Upper lobe of right lung (tissue), 1 donor: ENCODE measurements around the gene OSBPL9. TPM values are rescaled to one million over a fixed set of nuclear protein-coding genes. Genes with fewer than 3 reads are reported as not detected.
A peak's percentile ranks its signal among the peaks of the same experiment; 100 is the strongest.

ENCODE experiments used
- ATAC-seq: fragments of 200-7000 bp; cut with Tn5 transposase; one replicate; pipeline ENCODE4 v1.9.1; 2020; ENCODE audit warnings: mild to moderate bottlenecking, moderate library complexity
- DNase-seq: peaks from one replicate; pipeline ENCODE4 v3.0.0-alpha.2; 2020
- H3K27ac ChIP-seq: fragments of 200-600 bp; one replicate; pipeline ENCODE4 v1.8.0; 2022
- H3K27me3 ChIP-seq: fragments of 200-600 bp; one replicate; pipeline ENCODE4 v1.8.0; 2022; ENCODE audit warnings: mild to moderate bottlenecking
- H3K36me3 ChIP-seq: fragments of 200-600 bp; one replicate; pipeline ENCODE4 v1.8.0; 2022
- H3K4me1 ChIP-seq: fragments of 200-600 bp; one replicate; pipeline ENCODE4 v1.8.0; 2022
- H3K4me3 ChIP-seq: fragments of 200-600 bp; one replicate; pipeline ENCODE4 v1.8.0; 2022; ENCODE audit warnings: mild to moderate bottlenecking
- H3K9me3 ChIP-seq: fragments of 200-600 bp; one replicate; pipeline ENCODE4 v1.8.0; 2022
- intact Hi-C: fragments of 100-400 bp; cut with DNase I; formaldehyde crosslinking; loops from one replicate; pipeline ENCODE4 v1.11.0; 2022
- total RNA-seq: library from RNA; stranded (reverse); fragmentation: NEBNext Ultra II Directional; extraction: Animal tissue kit (Norgen Biotek cat#: 25700); gene quantifications from one replicate; pipeline ENCODE4 v1.2.1, GENCODE V29; 2021
- TF ChIP-seq, protein P1 (sequence below): fragments of 200-600 bp; IDR thresholded peaks from one replicate; pipeline ENCODE4 v1.8.0; 2022; ENCODE audit warnings: antibody characterized with exemption
- donor health status: DM: no; HTN: yes; CAD: no; lungs with severe emphysema.

Gene OSBPL9
- total RNA-seq, 1 donor from 2014 or later = 72.7 TPM

DNA sequence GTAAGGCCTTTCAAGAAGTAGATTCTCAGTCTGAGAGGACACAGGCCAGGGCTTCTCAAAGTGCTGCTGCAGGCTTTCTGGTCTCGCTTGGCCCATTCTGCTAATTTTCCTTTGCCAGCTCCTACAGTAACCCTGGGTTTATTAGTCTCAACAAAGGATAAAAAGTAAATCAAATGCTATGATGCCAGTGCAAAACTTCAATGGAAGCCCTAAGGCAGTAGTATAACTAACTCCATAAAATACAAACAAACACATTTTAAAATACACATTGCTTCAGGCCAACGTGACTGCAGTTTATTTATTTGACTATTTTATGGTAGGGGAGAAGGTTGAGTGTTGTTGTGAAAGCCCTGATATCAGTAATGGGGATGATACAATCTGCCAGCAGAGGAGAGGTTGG lies 172.0 kb downstream of the OSBPL9 start:
- no peak for ATAC-seq
- intact Hi-C loops = no loop called here

DNA sequence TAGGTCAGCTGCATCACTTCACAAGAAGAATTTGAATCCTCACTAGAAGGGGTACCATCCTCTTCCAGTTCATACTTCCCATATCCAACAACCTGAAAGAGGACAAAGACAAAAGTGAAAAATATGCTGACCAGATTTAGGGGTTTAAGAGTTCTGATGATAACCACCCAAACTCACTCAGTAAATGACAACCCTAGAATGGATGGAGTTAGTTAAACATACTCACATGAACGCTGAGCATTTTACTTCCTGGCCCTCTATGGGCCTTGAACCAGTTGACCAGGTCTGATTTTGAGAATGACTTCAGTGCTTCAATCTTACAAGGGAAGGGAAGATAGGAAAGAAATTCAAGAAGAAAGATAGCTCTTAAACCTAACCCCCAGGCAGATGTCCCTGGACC lies 172.4 kb downstream of the OSBPL9 start:
- H3K27me3 ChIP-seq = no peaks in the 10 kb centered on the region
- ATAC-seq = no peak
- intact Hi-C loops = no loop called here
- no peaks in the 10 kb centered on the region for H3K9me3 ChIP-seq
- peaks cover 100% of the 10 kb centered on the region for H3K36me3 ChIP-seq
- DNase-seq = no peak
- TF ChIP-seq, protein P1, sequence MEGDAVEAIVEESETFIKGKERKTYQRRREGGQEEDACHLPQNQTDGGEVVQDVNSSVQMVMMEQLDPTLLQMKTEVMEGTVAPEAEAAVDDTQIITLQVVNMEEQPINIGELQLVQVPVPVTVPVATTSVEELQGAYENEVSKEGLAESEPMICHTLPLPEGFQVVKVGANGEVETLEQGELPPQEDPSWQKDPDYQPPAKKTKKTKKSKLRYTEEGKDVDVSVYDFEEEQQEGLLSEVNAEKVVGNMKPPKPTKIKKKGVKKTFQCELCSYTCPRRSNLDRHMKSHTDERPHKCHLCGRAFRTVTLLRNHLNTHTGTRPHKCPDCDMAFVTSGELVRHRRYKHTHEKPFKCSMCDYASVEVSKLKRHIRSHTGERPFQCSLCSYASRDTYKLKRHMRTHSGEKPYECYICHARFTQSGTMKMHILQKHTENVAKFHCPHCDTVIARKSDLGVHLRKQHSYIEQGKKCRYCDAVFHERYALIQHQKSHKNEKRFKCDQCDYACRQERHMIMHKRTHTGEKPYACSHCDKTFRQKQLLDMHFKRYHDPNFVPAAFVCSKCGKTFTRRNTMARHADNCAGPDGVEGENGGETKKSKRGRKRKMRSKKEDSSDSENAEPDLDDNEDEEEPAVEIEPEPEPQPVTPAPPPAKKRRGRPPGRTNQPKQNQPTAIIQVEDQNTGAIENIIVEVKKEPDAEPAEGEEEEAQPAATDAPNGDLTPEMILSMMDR = no peak
- H3K4me1 ChIP-seq = no peaks in the 10 kb centered on the region
- no peak overlapping the region for H3K27ac ChIP-seq
- H3K4me3 ChIP-seq = no peak overlapping the region

More for the DNA sequence above, 172.0 kb downstream of the OSBPL9 start:
- TF ChIP-seq, protein P1 = no peak
- Histone ChIP-seq H3K27me3 (no peaks in the 10 kb centered on the region), H3K9me3 (no peaks in the 10 kb centered on the region), H3K4me1 (no peaks in the 10 kb centered on the region), H3K36me3 (peaks cover 100% of the 10 kb centered on the region), H3K27ac (no peak overlapping the region), H3K4me3 (no peak overlapping the region)
- no peak for DNase-seq

DNA sequence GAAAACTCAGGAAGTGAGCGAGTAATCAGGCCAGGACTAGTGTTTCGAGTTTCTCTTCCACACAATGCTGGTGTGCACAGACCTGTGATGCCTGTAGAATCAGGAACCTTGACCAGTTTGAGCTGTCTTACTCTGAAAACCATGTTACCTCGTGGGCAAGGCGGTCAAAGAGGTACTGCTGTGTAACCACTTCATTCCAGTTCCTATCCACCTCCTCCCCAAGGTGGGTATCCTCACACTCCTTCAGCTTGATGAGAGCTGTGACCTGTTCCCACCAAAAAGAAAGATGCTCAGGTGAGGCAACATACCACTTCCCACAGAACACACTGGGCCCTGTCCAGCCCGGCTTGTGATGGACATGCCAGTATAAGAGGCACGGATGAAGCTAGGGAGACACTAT lies 173.5 kb downstream of the OSBPL9 start:
- Histone ChIP-seq H3K27ac (no peak overlapping the region), H3K4me3 (no peak overlapping the region), H3K36me3 (peaks cover 100% of the 10 kb centered on the region), H3K9me3 (no peaks in the 10 kb centered on the region), H3K4me1 (no peaks in the 10 kb centered on the region), H3K27me3 (no peaks in the 10 kb centered on the region)
- DNase-seq (no peak), ATAC-seq (no peak)
- intact Hi-C loops = no loop called here
- TF ChIP-seq, protein P1 = no peak

DNA sequence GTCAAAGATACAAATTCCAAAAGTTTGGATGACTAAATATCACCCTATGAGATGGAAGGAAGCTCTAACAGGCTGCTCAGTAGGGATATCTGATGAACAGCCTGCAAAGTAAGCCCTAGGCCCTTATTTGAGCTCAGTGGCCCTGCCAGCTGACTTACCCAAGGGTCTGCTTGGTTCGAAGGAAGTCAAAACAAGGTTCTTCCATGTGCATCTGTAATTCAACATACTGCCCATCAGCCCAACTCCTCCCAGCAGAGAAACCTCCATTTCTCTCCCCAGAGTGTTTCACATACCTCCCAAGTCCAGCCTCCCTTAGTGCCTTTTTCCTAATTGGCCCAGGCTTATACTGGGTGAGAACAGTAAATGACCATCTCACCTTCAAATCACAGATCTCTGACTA lies 175.0 kb downstream of the OSBPL9 start:
- Histone ChIP-seq H3K27me3 (no peaks in the 10 kb centered on the region), H3K9me3 (no peaks in the 10 kb centered on the region), H3K4me1 (no peaks in the 10 kb centered on the region), H3K4me3 (no peak overlapping the region), H3K27ac (no peak overlapping the region), H3K36me3 (peaks cover 92% of the 10 kb centered on the region)
- intact Hi-C loops = no loop called here
- no peak for ATAC-seq
- TF ChIP-seq, protein P1 = no peak
- no peak for DNase-seq

DNA sequence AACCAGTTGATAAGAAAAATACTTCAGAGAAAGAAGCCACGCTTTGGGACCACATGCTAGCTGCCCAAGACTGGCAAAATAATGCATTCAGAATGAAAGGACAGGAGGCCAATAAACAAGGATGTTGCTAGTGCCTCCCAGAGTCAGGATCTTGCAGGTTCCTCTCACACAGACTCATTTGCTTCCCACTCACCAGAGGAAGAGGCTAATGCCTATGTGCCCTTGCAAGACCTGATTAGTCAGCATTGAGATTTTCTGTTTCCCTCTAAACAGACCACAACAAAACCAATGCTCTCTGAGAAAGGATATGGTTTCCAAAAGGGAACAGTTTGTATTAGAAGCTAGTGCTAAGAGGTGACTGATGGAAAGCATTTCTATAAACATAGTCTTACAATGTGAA lies 176.0 kb downstream of the OSBPL9 start:
- intact Hi-C loops = no loop called here
- TF ChIP-seq, protein P1 = no peak
- Histone ChIP-seq H3K27me3 (no peaks in the 10 kb centered on the region), H3K9me3 (no peaks in the 10 kb centered on the region), H3K4me1 (no peaks in the 10 kb centered on the region), H3K27ac (peak overlapping the region; percentile 6), H3K4me3 (no peak overlapping the region), H3K36me3 (peaks cover 92% of the 10 kb centered on the region)
- ATAC-seq = peak; percentile 47
- no peak for DNase-seq

DNA sequence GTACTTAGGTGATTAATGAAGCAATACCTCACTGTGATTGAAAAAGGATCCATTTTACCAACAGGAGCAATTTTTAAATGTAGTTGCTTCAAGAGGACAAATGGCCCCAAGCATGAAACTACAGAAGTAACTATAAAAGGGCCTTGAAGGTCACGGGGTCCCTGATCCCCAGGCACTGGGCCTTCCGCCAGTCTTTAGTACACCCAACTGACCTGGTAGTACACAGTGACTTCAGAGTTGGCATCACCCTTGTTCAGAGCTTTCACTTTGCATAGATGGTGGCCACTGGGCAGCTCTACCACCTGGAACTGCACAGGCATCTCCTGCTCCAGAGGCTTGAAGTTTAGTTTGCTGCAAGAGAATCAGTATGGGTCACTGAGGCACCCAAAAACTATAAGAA lies 177.4 kb downstream of the OSBPL9 start:
- Histone ChIP-seq H3K4me1 (no peaks in the 10 kb centered on the region), H3K4me3 (no peak overlapping the region), H3K36me3 (peaks cover 90% of the 10 kb centered on the region), H3K27ac (peak overlapping the region; percentile 30), H3K27me3 (no peaks in the 10 kb centered on the region), H3K9me3 (no peaks in the 10 kb centered on the region)
- ATAC-seq (peak; percentile 11), DNase-seq (no peak)
- intact Hi-C loops = no loop called here
- TF ChIP-seq, protein P1 = no peak
